Measurements from ENCODE around the gene MRM1. TPM values are rescaled to one million over a fixed set of nuclear protein-coding genes. Genes with fewer than 3 reads are reported as not detected.

Gene MRM1
- 2.9 and 4.0 TPM in 2 replicates for total RNA-seq

GRCh38 chr17:36601303-36602029 is at the start of gene MRM1:
MRM1 (plus strand) TSS chr17:36601583; CDS start chr17:36601811, 228 bp downstream.

GRCh38 chr17:36591434-36592315 is 9.7 kb upstream of the MRM1 start, which contains the start of gene DHRS11:
DHRS11 (plus strand) TSS chr17:36591879; CDS start chr17:36592010, 131 bp downstream.

Other genes starting within 250 kb of the MRM1 start
- not detected in 2 replicates for gene TBC1D3H, start 213.1 kb upstream of the MRM1 start, total RNA-seq
- 24.7 and 30.9 TPM in 2 replicates for gene ZNHIT3, start 114.9 kb upstream of the MRM1 start, total RNA-seq
- 47.5 and 58.3 TPM in 2 replicates for gene MYO19, start 66.7 kb upstream of the MRM1 start, total RNA-seq
- 4.6 and 7.3 TPM in 2 replicates for gene PIGW, start 66.6 kb upstream of the MRM1 start, total RNA-seq
- gene GGNBP2, start 56.7 kb upstream of the MRM1 start, total RNA-seq = 50.6 and 71.7 TPM in 2 replicates
- gene DHRS11, start 9.7 kb upstream of the MRM1 start, total RNA-seq = 5.9 and 6.4 TPM in 2 replicates